Fibroblast of mammary gland (primary cell): Measurements from ENCODE around the gene ZDHHC21.
A peak's percentile ranks its signal among the peaks of the same experiment; 100 is the strongest.

ENCODE experiments used
- DNase-seq: peaks from one replicate; pipeline ENCODE4 v3.0.0-alpha.2; 2010; ENCODE audit warnings: low read depth
- H3K4me3 ChIP-seq: 2 replicates; pipeline ENCODE4 v1.5.1; 2011; ENCODE audit warnings: low read depth, mild to moderate bottlenecking, low read length, moderate library complexity; ENCODE audit not compliant: control insufficient read depth
- CTCF ChIP-seq: conservative IDR thresholded peaks from 2 replicates; pipeline ENCODE4 v1.5.1; 2011; ENCODE audit warnings: low read depth, low read length, inconsistent platforms; ENCODE audit not compliant: control insufficient read depth, insufficient read depth

The ZDHHC21 gene

GRCh38 chr9:14627513-14627912 lies 65.7 kb downstream of the ZDHHC21 start:
- no peak for TF ChIP-seq CTCF
- no peak for DNase-seq
- H3K4me3 ChIP-seq: no peak overlapping the region

DNA sequence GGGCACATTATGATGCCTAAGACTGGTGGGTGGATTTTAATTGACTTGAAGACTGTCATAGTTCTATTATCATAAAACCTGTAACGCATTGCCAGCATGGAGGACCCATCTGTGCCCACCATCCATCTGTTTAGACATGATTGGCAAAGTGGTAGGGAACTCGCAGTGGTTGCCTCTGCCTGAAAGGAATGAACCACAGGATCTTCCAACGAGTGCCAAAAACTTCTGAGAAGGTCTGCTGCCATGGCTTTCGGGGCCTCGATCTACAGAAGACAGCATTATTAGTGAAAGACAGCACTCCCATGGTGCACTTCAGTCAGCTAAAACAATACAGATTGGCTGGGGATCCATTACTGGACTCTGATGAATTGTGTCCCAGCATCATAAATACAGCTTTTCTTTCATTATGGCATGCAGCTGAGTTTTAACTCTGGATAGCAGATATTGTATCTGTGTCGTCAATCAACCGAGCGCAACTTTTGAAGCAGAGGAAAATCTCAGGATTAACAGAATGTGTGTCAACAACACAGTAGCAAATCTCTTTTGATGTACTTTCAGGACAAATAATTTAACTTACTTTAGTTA lies 74.3 kb downstream of the ZDHHC21 start:
- DNase-seq: no peak
- TF ChIP-seq CTCF: no peak
- no peak overlapping the region for H3K4me3 ChIP-seq

DNA sequence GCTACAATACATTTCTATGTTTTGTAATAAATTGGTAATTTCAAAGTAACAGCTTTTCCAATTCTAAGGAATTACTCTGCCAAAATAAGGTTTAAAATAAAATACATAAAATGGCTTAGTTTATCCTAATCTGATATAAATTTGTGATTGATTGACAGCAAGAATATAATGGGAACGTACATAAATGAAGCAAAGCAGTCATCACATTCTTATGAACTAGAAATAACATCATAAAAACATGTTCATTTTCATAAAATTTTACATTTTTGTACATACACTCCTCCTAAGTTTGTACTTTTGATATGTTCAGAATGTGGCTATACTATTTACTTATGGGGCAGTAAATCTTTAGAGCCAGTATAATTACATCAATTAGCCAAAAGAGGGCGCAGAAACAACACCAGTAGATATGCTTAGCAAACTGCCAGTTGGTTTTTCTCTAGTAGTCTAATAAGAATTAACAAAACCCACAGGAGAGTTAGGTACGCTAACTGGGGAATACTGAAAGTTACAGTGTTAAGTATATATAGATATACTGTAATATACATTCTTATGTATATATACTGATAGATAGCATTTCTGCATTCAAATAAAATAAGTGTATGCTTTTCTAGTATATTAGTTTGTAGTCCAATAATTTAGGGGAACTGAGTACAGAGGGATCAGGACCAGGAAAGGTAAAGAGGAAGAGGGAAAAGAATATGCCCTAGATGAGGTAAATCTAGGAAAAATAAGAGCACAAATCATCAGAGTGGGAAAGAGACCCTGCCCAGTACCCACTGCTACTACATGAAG lies 76.8 kb downstream of the ZDHHC21 start:
- DNase-seq: peak; percentile 77
- no peak overlapping the region for H3K4me3 ChIP-seq
- TF ChIP-seq CTCF: peak; percentile 72

DNA sequence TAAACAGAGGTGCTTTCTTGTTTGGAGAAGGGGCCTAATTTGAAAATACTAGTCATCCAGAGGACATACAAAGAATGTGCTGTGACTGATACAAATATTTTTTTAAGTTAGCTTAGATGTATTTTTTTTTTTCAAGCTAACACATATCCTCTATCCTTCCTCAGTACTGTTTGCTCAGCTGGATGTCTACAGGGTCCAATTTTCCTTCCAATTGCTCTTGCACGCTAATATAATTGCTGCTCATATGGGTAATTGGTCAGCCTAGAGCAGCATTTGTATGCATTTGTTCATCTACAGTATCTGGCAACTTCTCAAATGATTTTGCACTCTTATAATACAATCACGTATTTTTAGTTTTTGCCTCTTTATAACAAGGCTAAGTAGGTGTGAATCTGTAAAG lies 84.7 kb downstream of the ZDHHC21 start:
- TF ChIP-seq CTCF: no peak
- H3K4me3 ChIP-seq: no peak overlapping the region
- no peak for DNase-seq

- no peak for TF ChIP-seq CTCF
- H3K4me3 ChIP-seq: no peak overlapping the region
These were observed 95.9 kb downstream of the ZDHHC21 start for GRCh38 chr9:14597171-14597799.

GRCh38 chr9:14593406-14593805 lies 99.8 kb downstream of the ZDHHC21 start:
- TF ChIP-seq CTCF: no peak
- no peak overlapping the region for H3K4me3 ChIP-seq
- DNase-seq: no peak

More at GRCh38 chr9:14597171-14597799, 95.9 kb downstream of the ZDHHC21 start:
- DNase-seq: no peak
